Heart left ventricle (tissue), 16 donors: ENCODE results near the gene TARS2. TPM values are rescaled to one million over a fixed set of nuclear protein-coding genes. Genes with fewer than 3 reads are reported as not detected.

Source experiments
- ATAC-seq, 4 donors: fragments of 200-7000 bp; cut with Tn5 transposase; one replicate each; pipeline ENCODE4 v1.9.1; 2020 to 2022; ENCODE audit warnings: moderate library complexity in 4 of 4, mild to moderate bottlenecking in 3 of 4, moderate number of reproducible peaks in 1 of 4
- DNase-seq, 5 donors: peaks; one replicate each; pipeline ENCODE4 v3.0.0-alpha.2; 2020
- H3K27ac ChIP-seq, 12 donors: fragments of 200-600 bp; sonication (generic) in 4 of 12; one replicate each; pipeline versions ENCODE4 v1.5.0 to v1.8.0; 2016 to 2022; ENCODE audit warnings: mild to moderate bottlenecking in 2 of 12
- H3K27me3 ChIP-seq, 9 donors: fragments of 200-600 bp; sonication (generic) in 2 of 9; one replicate each; pipeline versions ENCODE4 v1.5.1 to v1.8.0; 2016 to 2022; ENCODE audit warnings: mild to moderate bottlenecking in 3 of 9
- H3K36me3 ChIP-seq, 9 donors: fragments of 200-600 bp; sonication (generic) in 2 of 9; one replicate each; pipeline versions ENCODE4 v1.5.0 to v1.8.0; 2018 to 2022; ENCODE audit warnings: mild to moderate bottlenecking in 2 of 9
- H3K4me1 ChIP-seq, 12 donors: fragments of 200-600 bp; sonication (generic) in 4 of 12; one replicate each; pipeline versions ENCODE4 v1.5.0 to v1.8.0; 2016 to 2022; ENCODE audit warnings: mild to moderate bottlenecking in 3 of 12
- H3K4me3 ChIP-seq, 12 donors: fragments of 200-600 bp; sonication (generic) in 4 of 12; one replicate each; pipeline versions ENCODE4 v1.5.0 to v1.8.0; 2017 to 2022; ENCODE audit warnings: mild to moderate bottlenecking in 9 of 12, moderate library complexity in 4 of 12
- H3K9me3 ChIP-seq, 12 donors: fragments of 200-600 bp; sonication (generic) in 4 of 12; one replicate each; pipeline versions ENCODE4 v1.5.0 to v1.8.0; 2016 to 2022; ENCODE audit warnings: mild to moderate bottlenecking in 1 of 12
- CTCF ChIP-seq, 12 donors: fragments of 200-600 bp; sonication (generic) in 4 of 12; IDR thresholded peaks; one replicate each; pipeline versions ENCODE4 v1.5.0 to v1.8.0; 2018 to 2022; ENCODE audit warnings: antibody characterized with exemption in 12 of 12, mild to moderate bottlenecking in 5 of 12
- POLR2A ChIP-seq, 2 donors: fragments of 450-650 bp; IDR thresholded peaks; one replicate each; pipeline ENCODE4 v1.6.1; 2017; ENCODE audit warnings: antibody characterized with exemption in 2 of 2, mild to moderate bottlenecking in 2 of 2, moderate library complexity in 2 of 2
- WGBS, 4 donors: extraction: QIAGEN DNeasy Blood & Tissue Kit in 2 of 4; methylation state at CpG; one replicate each; pipeline versions ENCODE4 v1.1.5 to v1.1.7; 2013 to 2018; 5-methylcytosine and 5-hydroxymethylcytosine counted together
- intact Hi-C, 10 donors: fragments of 100-400 bp; cut with DNase I; formaldehyde crosslinking; loops; one replicate each; pipeline versions ENCODE4 v1.11.1 to v1.14.2; 2022
- polyA plus RNA-seq, 2 donors: library from polyadenylated mRNA; stranded (reverse); fragments of 200-250 nt; gene quantifications; one replicate each; pipeline ENCODE4 v1.2.3, GENCODE V29; 2013
- total RNA-seq, 9 donors: library from RNA; depleted of rRNA in 2 of 9; stranded (reverse); fragments of >200 nt in 2 of 9; fragmentation: NEBNext Ultra II Directional in 3 of 9; extraction: Animal tissue kit (Norgen Biotek cat#: 25700) in 3 of 9; gene quantifications; one replicate each; pipeline versions ENCODE4 v1.1.0 to v1.2.4, GENCODE V29; 2016 to 2023
- donor health status: ischemic (EF 13 %, LVEDD 7.1; RV severe dilation, severe dysfunction).
- donor health status: healthy with polysubstance abuse.
- donor health status: DM: no; HTN: yes; CAD: no.
- donor health status: DM: no; HTN: no; CAD: no.
- donor health status: ischemic (EF 25% LVEDD 6.9; RV normal size, moderate dysfunction).
- donor health status: ischemic (EF 25% LVEDD 5.7; RV mildly dilated, moderate dysfunction).
- donor health status: healthy.
- donor health status: DM: yes; HTN: yes; CAD: no.
- donor health status: ischemic (EF 35%, LVEDD 5.7; RV mildly dilated, moderate dysfunction).
- donor health status: nonischemic (EF 11% LVEDD 7.7; RV severe dilation, severe dysfunction).
- donor health status: DM: yes; HTN: yes; CAD: no.
- donor health status: PGD.
- donor health status: ischemic (EF 29% LVEDD 5.4; RV normal size, mild dysfunction).
- donor health status: nonischemic (EF 23%, LVEDD 6.1; RV moderate dilation, normal function).

The TARS2 gene
- total and polyA plus RNA-seq, 11 donors = 21.9 to 46.5 (median 28.9) TPM

GRCh38 chr1:150514913-150515327 lies 27.7 kb downstream of the TARS2 start:
- Histone ChIP-seq H3K36me3 (peaks cover 0 to 36% (median 3%) of the 10 kb centered on the region in 9 donors), H3K27ac (peak overlapping the region; percentile 72 to 93 (median 85)), H3K4me3 (peak overlapping the region; percentile 55 to 86 (median 63)), H3K9me3 (no peaks in the 10 kb centered on the region), H3K4me1 (peaks cover 0 to 16% (median 12%) of the 10 kb centered on the region in 12 donors), H3K27me3 (no peaks in the 10 kb centered on the region)
- no peak for TF ChIP-seq CTCF (IDR thresholded peaks at IDR 0.05)
- TF ChIP-seq POLR2A (IDR thresholded peaks at IDR 0.05) = no peak
- intact Hi-C loops = loop anchor here in 2 of 10 donors (1.0 to 5.0 kb wide), 2 partner anchors 28 to 43 kb away; partner anchors contain the start of gene TARS2 (in 1 of the 2)
- WGBS, 4 donors = 26 to 32% (median 29%) methylated on average over 21 of the region's 21 CpGs
- ATAC-seq (peak in 2 of 4 donors; percentile 4 to 23), DNase-seq (no peak)

- Histone ChIP-seq H3K4me1 (peaks cover 0 to 16% (median 11%) of the 10 kb centered on the region in 12 donors), H3K36me3 (peaks cover 0 to 31% (median 3%) of the 10 kb centered on the region in 9 donors), H3K9me3 (no peaks in the 10 kb centered on the region), H3K27ac (peak within 1 kb of the TSS; percentile 72 to 93 (median 85)), H3K27me3 (no peaks in the 10 kb centered on the region), H3K4me3 (peak within 1 kb of the TSS; percentile 55 to 86 (median 63))
- ATAC-seq = peak; percentile 99
- TF ChIP-seq POLR2A (IDR thresholded peaks at IDR 0.05) (peak in 1 of 2 donors; percentile 65), CTCF (IDR thresholded peaks at IDR 0.05) (no peak)
- intact Hi-C loops = loop anchor here in 2 of 10 donors (1.0 to 5.0 kb wide), 2 partner anchors 28 to 43 kb away; partner anchors contain the start of gene TARS2 (in 1 of the 2)
- WGBS, 4 donors = 0 to 1% (median 1%) methylated on average over 41 to 54 of the region's 54 CpGs
- DNase-seq = peak; percentile 97 to 99 (median 98)
Measured at GRCh38 chr1:150515328-150516049, 28.3 kb downstream of the TARS2 start, which contains the start of gene FALEC. TSS of gene FALEC (plus strand) at chr1:150515752.

- intact Hi-C loops = loop anchor here in 1 of 10 donors (5.0 kb wide), 1 partner anchor 44 kb away; no protein-coding TSS in a partner anchor
- ATAC-seq = peak in 1 of 4 donors; percentile 1
- peaks cover 0 to 16% (median 10%) of the 10 kb centered on the region in 12 donors for H3K4me1 ChIP-seq
- DNase-seq = no peak
- 2 to 3% (median 3%) methylated on average over 19 of the region's 19 CpGs for WGBS, 4 donors
- no peaks in the 10 kb centered on the region for H3K9me3 ChIP-seq
- TF ChIP-seq CTCF (IDR thresholded peaks at IDR 0.05) (no peak), POLR2A (IDR thresholded peaks at IDR 0.05) (no peak)
- H3K27ac ChIP-seq = peak overlapping the region; percentile 61 to 93 (median 84)
- peak overlapping the region; percentile 12 to 86 (median 63) for H3K4me3 ChIP-seq
- H3K27me3 ChIP-seq = no peaks in the 10 kb centered on the region
- H3K36me3 ChIP-seq = peaks cover 0 to 26% (median 3%) of the 10 kb centered on the region in 9 donors
Measured at GRCh38 chr1:150516050-150516591, 28.9 kb downstream of the TARS2 start.

GRCh38 chr1:150516616-150517015 lies 29.4 kb downstream of the TARS2 start:
- peak overlapping the region in 7 of 12 donors; percentile 76 to 93 (median 87) for H3K27ac ChIP-seq
- peaks cover 0 to 21% (median 0%) of the 10 kb centered on the region in 9 donors for H3K36me3 ChIP-seq
- DNase-seq (no peak), ATAC-seq (no peak)
- TF ChIP-seq CTCF (IDR thresholded peaks at IDR 0.05) (no peak), POLR2A (IDR thresholded peaks at IDR 0.05) (no peak)
- H3K27me3 ChIP-seq = no peaks in the 10 kb centered on the region
- peaks cover 0 to 16% (median 10%) of the 10 kb centered on the region in 12 donors for H3K4me1 ChIP-seq
- WGBS, 4 donors = 54 to 56% (median 55%) methylated on average over 4 of the region's 4 CpGs
- intact Hi-C loops = loop anchor here in 1 of 10 donors (5.0 kb wide), 1 partner anchor 44 kb away; no protein-coding TSS in a partner anchor
- no peaks in the 10 kb centered on the region for H3K9me3 ChIP-seq
- H3K4me3 ChIP-seq = peak overlapping the region in 5 of 12 donors; percentile 57 to 76 (median 65)
